HG02852 (cell line): ENCODE data around the gene PLD1.

Experiments used
- ATAC-seq: cut with Tn5 transposase; IDR thresholded peaks from one replicate; pipeline ENCODE4 v1.9.1; 2021; ENCODE audit warnings: mild to moderate bottlenecking, moderate library complexity; ENCODE audit not compliant: unreplicated experiment

Gene PLD1

DNA sequence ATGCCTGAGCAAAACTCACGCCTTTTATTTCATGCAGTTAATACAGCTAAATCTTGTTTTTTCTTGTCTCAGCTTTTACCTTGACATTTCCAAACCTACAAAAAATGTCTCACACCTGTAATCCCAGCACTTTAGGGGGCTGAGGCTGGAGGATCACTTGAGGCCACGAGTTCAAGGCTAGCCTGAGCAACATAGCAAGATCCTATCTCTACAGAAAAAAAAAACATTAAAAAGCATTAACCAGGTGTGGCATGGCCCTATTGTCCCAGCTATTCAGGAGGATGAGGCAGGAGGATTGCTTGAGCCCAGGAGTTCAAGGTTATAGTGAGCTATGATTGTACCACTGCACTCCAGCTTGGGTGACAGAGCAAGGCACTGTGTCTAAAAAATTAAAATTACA lies 29.0 kb upstream of the PLD1 start:
- ATAC-seq, result no peak

GRCh38 chr3:171838218-171838720 lies 28.0 kb upstream of the PLD1 start:
- no peak for ATAC-seq

GRCh38 chr3:171837698-171838097 lies 27.4 kb upstream of the PLD1 start:
- ATAC-seq, result no peak

GRCh38 chr3:171836855-171837254 lies 26.6 kb upstream of the PLD1 start:
- ATAC-seq, result no peak

DNA sequence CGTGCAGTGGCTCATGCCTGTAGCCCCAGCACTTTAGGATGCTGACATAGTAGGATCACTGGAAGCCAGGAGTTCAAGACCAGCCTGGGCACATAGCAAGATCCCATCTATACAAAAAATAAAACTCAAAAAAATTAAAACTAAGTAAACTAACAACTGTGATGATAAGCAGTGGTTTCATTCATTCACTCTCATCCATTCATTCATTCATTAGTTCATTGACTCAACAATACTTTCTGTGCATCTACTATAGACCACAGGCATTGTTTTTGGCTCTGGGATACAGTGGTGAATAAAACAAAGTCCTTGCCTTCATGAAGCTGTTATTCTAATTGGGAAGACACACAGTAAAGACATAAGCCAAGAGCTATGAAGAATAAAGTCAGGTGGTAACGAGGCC lies 25.3 kb upstream of the PLD1 start:
- ATAC-seq, result no peak

DNA sequence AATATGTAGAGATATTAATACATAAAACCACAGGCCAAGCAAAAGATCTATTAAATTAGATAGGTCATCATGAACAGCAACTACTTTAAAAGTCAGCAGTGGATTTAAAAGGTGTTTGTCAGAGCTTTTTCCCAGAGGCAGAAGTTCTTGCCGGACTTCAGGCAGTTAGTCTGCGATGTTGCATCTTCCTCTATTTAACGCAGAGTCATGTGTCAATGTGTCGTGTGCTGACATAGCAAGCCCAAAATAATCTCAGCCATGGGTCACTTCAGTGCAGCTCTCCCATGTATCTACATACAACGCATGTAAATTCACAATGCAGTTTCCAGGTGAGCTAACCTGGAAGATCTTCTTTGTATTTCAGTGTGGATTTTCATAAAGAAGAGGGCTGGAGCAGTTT lies 24.8 kb upstream of the PLD1 start:
- no peak for ATAC-seq

GRCh38 chr3:171834461-171834801 lies 24.1 kb upstream of the PLD1 start:
- ATAC-seq, result no peak

GRCh38 chr3:171833789-171834460 lies 23.6 kb upstream of the PLD1 start:
- ATAC-seq, result no peak

- ATAC-seq, result no peak
Observed at GRCh38 chr3:171832989-171833388, 22.7 kb upstream of the PLD1 start.

DNA sequence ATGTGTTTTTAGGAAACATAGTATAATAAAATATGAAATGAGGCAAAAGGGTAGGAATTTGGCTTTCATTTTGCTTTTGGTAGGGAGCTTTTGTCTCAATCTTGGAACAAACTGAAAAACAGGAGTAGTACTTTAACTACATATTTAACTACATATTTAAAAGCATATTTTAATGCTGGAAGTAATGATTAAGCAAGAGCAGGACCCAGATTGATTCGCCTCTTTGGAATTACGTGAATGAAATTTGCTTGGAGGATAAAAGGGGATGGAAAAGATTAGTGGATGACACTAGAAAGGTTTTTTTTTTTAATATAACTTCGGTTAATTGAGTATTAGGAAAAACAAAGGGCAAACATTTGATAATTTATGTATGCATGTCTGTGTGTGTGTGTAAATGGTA lies 21.7 kb upstream of the PLD1 start:
- no peak for ATAC-seq

GRCh38 chr3:171830518-171830875 lies 20.2 kb upstream of the PLD1 start:
- no peak for ATAC-seq

GRCh38 chr3:171829841-171830517 lies 19.7 kb upstream of the PLD1 start:
- no peak for ATAC-seq

- no peak for ATAC-seq
Observed at GRCh38 chr3:171828902-171829770, 18.9 kb upstream of the PLD1 start.

DNA sequence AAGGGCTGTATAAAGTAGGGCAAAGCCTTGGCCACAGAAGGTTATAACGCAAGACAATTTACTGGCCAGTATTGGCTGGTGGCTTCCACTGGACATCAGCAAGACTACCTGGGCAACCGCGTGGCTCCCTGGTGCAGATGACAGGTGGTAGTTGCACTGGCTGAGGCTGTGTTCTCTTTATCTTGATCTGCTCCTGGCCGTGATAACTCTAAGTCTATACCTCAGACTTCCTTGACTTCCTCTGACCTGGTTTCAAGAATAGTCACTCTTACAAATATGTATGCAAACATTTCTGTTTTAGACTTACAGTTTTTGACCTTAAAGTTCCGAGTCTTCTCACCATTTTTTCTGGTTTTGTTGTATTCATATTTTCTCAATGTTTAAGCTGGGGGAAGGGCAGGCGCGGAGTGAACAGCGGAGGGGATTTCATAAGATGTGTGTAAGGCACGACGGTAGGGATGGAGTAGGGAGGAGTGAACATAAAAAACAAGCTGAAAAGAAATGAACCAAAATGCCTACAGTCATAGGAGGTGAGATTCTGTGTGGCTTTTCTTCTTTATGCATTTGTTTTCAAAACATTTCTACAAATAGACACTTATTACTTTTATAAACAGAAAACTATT lies 17.7 kb upstream of the PLD1 start:
- no peak for ATAC-seq

GRCh38 chr3:171827385-171827784 lies 17.1 kb upstream of the PLD1 start:
- no peak for ATAC-seq

DNA sequence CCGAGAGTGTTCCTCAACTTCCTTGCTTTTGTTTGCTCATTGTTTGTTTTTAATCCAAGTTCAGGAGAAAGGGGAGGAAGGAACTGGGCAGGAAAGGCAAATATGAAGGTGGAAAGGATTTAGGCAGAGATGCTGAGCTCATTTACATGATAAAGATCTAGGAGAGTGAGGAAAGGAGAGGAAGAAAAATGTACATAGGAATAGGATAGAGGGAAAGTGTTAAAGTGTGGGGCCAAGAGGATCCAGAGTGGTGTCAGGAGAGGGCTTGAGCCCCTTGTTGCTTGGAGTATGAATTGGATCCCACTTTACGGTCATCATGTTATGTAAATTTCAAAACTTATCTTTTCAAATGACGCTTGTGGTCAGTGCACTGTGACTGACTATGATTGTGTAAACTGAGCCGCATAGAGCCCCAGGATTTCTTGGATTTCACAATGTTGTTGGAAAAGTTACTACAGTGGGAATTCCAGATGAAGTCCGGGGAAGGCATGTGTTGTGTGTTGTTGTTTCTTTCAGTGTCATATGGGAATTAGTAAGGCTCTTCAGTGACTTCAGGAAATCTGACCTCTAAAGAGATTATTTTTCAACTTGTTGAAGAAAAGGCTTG lies 15.0 kb upstream of the PLD1 start:
- ATAC-seq, result no peak

DNA sequence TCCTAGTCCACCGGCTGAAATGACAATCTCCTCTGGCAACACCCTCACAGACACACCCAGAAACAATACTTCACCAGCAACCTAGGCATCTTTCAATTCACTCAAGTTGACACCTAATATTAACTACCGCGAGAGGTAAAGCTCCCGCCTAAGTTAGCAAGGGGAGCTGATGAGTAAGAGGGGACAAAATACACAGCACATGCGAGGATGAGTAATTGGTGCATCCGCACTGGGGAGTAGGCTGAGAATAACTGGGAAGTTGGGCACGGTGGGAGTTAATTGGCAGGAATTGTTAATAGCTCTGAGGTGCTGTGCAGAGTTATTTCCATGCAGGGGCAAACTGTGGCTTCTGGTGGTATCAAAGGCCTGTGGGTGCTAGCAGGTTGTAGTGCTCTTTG lies 14.5 kb upstream of the PLD1 start:
- no peak for ATAC-seq

DNA sequence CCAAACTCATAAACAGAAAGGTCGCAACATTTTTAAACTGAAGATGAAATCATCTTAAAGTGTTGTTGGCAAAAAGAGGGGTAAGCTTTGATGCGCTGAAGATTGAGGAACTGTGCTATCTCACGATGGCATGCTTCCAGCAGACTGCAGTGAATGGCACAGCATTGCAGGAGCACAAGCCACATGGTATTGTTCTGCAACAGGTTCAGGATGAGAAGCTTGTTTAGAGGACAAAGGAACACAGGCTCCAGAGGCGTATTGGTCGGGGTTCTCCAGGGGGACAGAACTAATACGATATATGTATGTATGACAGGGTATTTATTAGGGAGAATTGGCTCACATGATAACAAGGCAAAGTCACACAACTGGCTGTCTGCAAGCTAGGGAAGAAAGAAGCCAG lies 13.8 kb upstream of the PLD1 start:
- no peak for ATAC-seq

- ATAC-seq, result no peak
Observed at GRCh38 chr3:171822431-171823106, 12.3 kb upstream of the PLD1 start.

- ATAC-seq, result no peak
Observed at GRCh38 chr3:171821778-171822358, 11.6 kb upstream of the PLD1 start.
